HepG2 (cell line): Measurements from ENCODE around the gene GGA1. TPM values are rescaled to one million over a fixed set of nuclear protein-coding genes. Genes with fewer than 3 reads are reported as not detected.

Experiments
- ATF3 ChIP-seq: sonication (generic); formaldehyde crosslinking; IDR thresholded peaks from 2 replicates; pipeline ENCODE4 v1.4.0; 2020; ENCODE audit warnings: missing genetic modification reagents
- BHLHE40 ChIP-seq: IDR thresholded peaks from 2 replicates; pipeline ENCODE4 v1.6.1; 2011; ENCODE audit warnings: low read length, improper control_type of control experiment
- EHMT2 ChIP-seq: fragments of 200-600 bp; sonication (generic); IDR thresholded peaks from 2 replicates; pipeline ENCODE4 v1.7.0; 2017; ENCODE audit warnings: antibody characterized with exemption, low read depth, low read length, borderline replicate concordance
- ELF3 ChIP-seq: IDR thresholded peaks from 2 replicates; pipeline ENCODE4 v1.6.1; 2016; ENCODE audit warnings: missing genetic modification reagents, missing compliant biosample characterization
- ETV5 ChIP-seq: IDR thresholded peaks from 2 replicates; pipeline ENCODE4 v1.6.1; 2018; ENCODE audit warnings: missing biosample characterization, missing genetic modification reagents, inconsistent platforms, borderline replicate concordance
- FOXA3 ChIP-seq: IDR thresholded peaks from 2 replicates; pipeline ENCODE4 v1.6.1; 2016; ENCODE audit warnings: missing genetic modification reagents, missing compliant biosample characterization
- GATAD1 ChIP-seq: IDR thresholded peaks from 2 replicates; pipeline ENCODE4 v1.6.1; 2016; ENCODE audit warnings: missing genetic modification reagents, missing compliant biosample characterization
- GTF2F1 ChIP-seq: fragments of 150-350 bp; IDR thresholded peaks from 2 replicates; pipeline ENCODE4 v1.6.1; 2014; ENCODE audit warnings: low read length
- JUN ChIP-seq: sonication (generic); formaldehyde crosslinking; IDR thresholded peaks from 2 replicates; pipeline ENCODE4 v1.4.0; 2020; ENCODE audit warnings: mild to moderate bottlenecking, missing genetic modification reagents
- KMT2A ChIP-seq: sonication (generic); formaldehyde crosslinking; IDR thresholded peaks from 2 replicates; pipeline ENCODE4 v1.4.0; 2020; ENCODE audit warnings: missing genetic modification reagents
- MAFK ChIP-seq, 2 experiments: IDR thresholded peaks in 1 of 2; conservative IDR thresholded peaks in 1 of 2; 2 replicates each; pipeline ENCODE4 v1.6.1; 2011; ENCODE audit warnings: improper control_type of control experiment in 2 of 2, low read length in 2 of 2
- MED1 ChIP-seq: sonication (generic); formaldehyde crosslinking; IDR thresholded peaks from 2 replicates; pipeline ENCODE4 v1.4.0; 2020; ENCODE audit warnings: missing genetic modification reagents
- MLXIP ChIP-seq: sonication (generic); formaldehyde crosslinking; IDR thresholded peaks from 2 replicates; pipeline ENCODE4 v1.9.0; 2021; ENCODE audit warnings: missing genetic modification reagents, borderline replicate concordance
- MYNN ChIP-seq: sonication (generic); formaldehyde crosslinking; IDR thresholded peaks from 2 replicates; pipeline ENCODE4 v1.4.0; 2020; ENCODE audit warnings: mild to moderate bottlenecking, low read depth, missing genetic modification reagents
- NFIB ChIP-seq: sonication (generic); formaldehyde crosslinking; IDR thresholded peaks from 2 replicates; pipeline ENCODE4 v1.9.0; 2021; ENCODE audit warnings: missing genetic modification reagents, mild to moderate bottlenecking, borderline replicate concordance
- NKX3-1 ChIP-seq: sonication (generic); formaldehyde crosslinking; IDR thresholded peaks from 2 replicates; pipeline ENCODE4 v1.5.0; 2020; ENCODE audit warnings: missing genetic modification reagents
- SATB2 ChIP-seq: sonication (generic); formaldehyde crosslinking; IDR thresholded peaks from 2 replicates; pipeline ENCODE4 v1.5.0; 2020; ENCODE audit warnings: missing genetic modification reagents
- SMC3 ChIP-seq: IDR thresholded peaks from 2 replicates; pipeline ENCODE4 v1.6.1; 2011; ENCODE audit warnings: low read length, improper control_type of control experiment
- TBX2 ChIP-seq: sonication (generic); formaldehyde crosslinking; IDR thresholded peaks from 2 replicates; pipeline ENCODE4 v1.5.0; 2020; ENCODE audit warnings: missing genetic modification reagents, mild to moderate bottlenecking, borderline replicate concordance
- TMF1 ChIP-seq: sonication (generic); formaldehyde crosslinking; IDR thresholded peaks from 2 replicates; pipeline ENCODE4 v1.8.1; 2022; ENCODE audit warnings: low read depth, missing genetic modification reagents
- TRIM22 ChIP-seq: fragments of 450-650 bp; IDR thresholded peaks from 2 replicates; pipeline ENCODE4 v1.6.1; 2017
- ZBTB25 ChIP-seq: IDR thresholded peaks from 2 replicates; pipeline ENCODE4 v1.6.1; 2018; ENCODE audit warnings: missing genetic modification reagents
- ZNF367 ChIP-seq: sonication (generic); formaldehyde crosslinking; IDR thresholded peaks from 2 replicates; pipeline ENCODE4 v1.4.0; 2020; ENCODE audit warnings: missing genetic modification reagents, borderline replicate concordance
- ZNF383 ChIP-seq: sonication (generic); formaldehyde crosslinking; IDR thresholded peaks from 2 replicates; pipeline ENCODE4 v1.4.0; 2020; ENCODE audit warnings: missing genetic modification reagents, mild to moderate bottlenecking, borderline replicate concordance
- ZNF557 ChIP-seq: sonication (generic); formaldehyde crosslinking; IDR thresholded peaks from 2 replicates; pipeline ENCODE4 v1.4.0; 2020; ENCODE audit warnings: missing genetic modification reagents
- ZNF724P ChIP-seq: sonication (generic); formaldehyde crosslinking; IDR thresholded peaks from 2 replicates; pipeline ENCODE4 v1.8.0; 2022; ENCODE audit warnings: missing genetic modification reagents, borderline replicate concordance
- ZNF773 ChIP-seq: sonication (generic); formaldehyde crosslinking; IDR thresholded peaks from 2 replicates; pipeline ENCODE4 v1.4.0; 2020; ENCODE audit warnings: missing genetic modification reagents, borderline replicate concordance
- polyA plus RNA-seq, 8 experiments: library from polyadenylated mRNA; depleted of rRNA in 3 of 8; stranded (reverse) in 7 of 8; unstranded in 1 of 8; fragments of >200 nt; fragmentation: Illumina TruSeq in 4 of 8; extraction: Trizol in 4 of 8; gene quantifications; 2 replicates each; pipeline versions ENCODE4 v1.2.1 to v1.2.3, GENCODE V29; 2011 to 2016; ENCODE audit warnings: low read depth in 4 of 8, missing spikeins in 1 of 8, mixed read lengths in 1 of 8; ENCODE audit not compliant: insufficient read depth in 1 of 8
- total RNA-seq, 5 experiments: library from RNA; depleted of rRNA; stranded (reverse); fragments of >200 nt; fragmentation: Illumina TruSeq; extraction: Trizol; gene quantifications; 2 replicates each; pipeline ENCODE4 v1.2.3, GENCODE V29; 2016; ENCODE audit warnings: low read depth in 1 of 5

Gene GGA1
- total and polyA plus RNA-seq, 2 of the 13 experiments (the other 11 are each of a cell fraction or from before 2014, with no cell fraction given) = 29.1 to 87.2 TPM

GRCh38 chr22:37631448-37632173 is 23.0 kb downstream of the GGA1 start (continued):
- no peak for TF ChIP-seq MLXIP (CRISPR knock-in tag)
- no peak for TF ChIP-seq MAFK (conservative IDR thresholded peaks at IDR 0.05 in 1 of 2, IDR thresholded peaks at IDR 0.05 in 1 of 2; ENCODE audit: low read length in 2 of 2)
- TF ChIP-seq ATF3 (CRISPR knock-in tag) = 0 out of 2 replicates have a peak, but pooled peaks have one; percentile 7
- TF ChIP-seq ELF3 = peak; percentile 76
- TF ChIP-seq NFIB (CRISPR knock-in tag) = no peak
- TF ChIP-seq ZNF557 (CRISPR knock-in tag) = no peak
- TF ChIP-seq ZNF773 (CRISPR knock-in tag) = no peak
- no peak; the same call in 1 of the 2 replicates for TF ChIP-seq ZNF383 (CRISPR knock-in tag)
- TF ChIP-seq EHMT2 = no peak
- TF ChIP-seq TRIM22 = no peak
- TF ChIP-seq ETV5 (CRISPR knock-in tag) = peak; percentile 97
- TF ChIP-seq GATAD1 (CRISPR knock-in tag) = no peak
- no peak for TF ChIP-seq NKX3-1 (CRISPR knock-in tag)
- TF ChIP-seq TBX2 = peak; percentile 60; the same call in 1 of the 2 replicates
- no peak for TF ChIP-seq ZNF724P
- no peak for TF ChIP-seq SATB2 (CRISPR knock-in tag)
- TF ChIP-seq ZBTB25 (CRISPR knock-in tag) = no peak
- no peak for TF ChIP-seq TMF1
- TF ChIP-seq JUN = no peak
- no peak for TF ChIP-seq MYNN
- TF ChIP-seq ZNF367 = no peak
- peak; percentile 44; the same call in 1 of the 2 replicates for TF ChIP-seq FOXA3 (CRISPR knock-in tag)
- TF ChIP-seq SMC3 = no peak
- TF ChIP-seq GTF2F1 = no peak
- peak; percentile 90 for TF ChIP-seq MED1 (CRISPR knock-in tag)
- TF ChIP-seq KMT2A (CRISPR knock-in tag) = 0 out of 2 replicates have a peak, but pooled peaks have one; percentile 42
- TF ChIP-seq BHLHE40 = no peak
